Spleen (tissue), 11 donors: ENCODE measurements around the gene CFAP54. TPM values are rescaled to one million over a fixed set of nuclear protein-coding genes. Genes with fewer than 3 reads are reported as not detected.

Experiments used
- DNase-seq: peaks from one replicate; pipeline ENCODE4 v3.0.0-alpha.2; 2020
- H3K27ac ChIP-seq, 8 donors: fragments of 200-600 bp; sonication (generic) in 7 of 8; 1 replicate in 4 of 8; 2 replicates in 4 of 8; pipeline versions ENCODE4 v1.5.0 to v1.8.0; 2016 to 2021; ENCODE audit warnings: inconsistent platforms in 4 of 8, mild to moderate bottlenecking in 4 of 8, moderate library complexity in 1 of 8
- H3K27me3 ChIP-seq, 7 donors: fragments of 200-600 bp; sonication (generic) in 6 of 7; replicated peaks in 1 of 7; 1 replicate in 4 of 7; 2 replicates in 3 of 7; pipeline versions ENCODE4 v1.5.0 to v1.8.0; 2016 to 2021; ENCODE audit warnings: inconsistent platforms in 3 of 7, mild to moderate bottlenecking in 1 of 7
- H3K36me3 ChIP-seq, 6 donors: fragments of 200-600 bp; sonication (generic) in 5 of 6; 1 replicate in 4 of 6; 2 replicates in 2 of 6; pipeline versions ENCODE4 v1.5.0 to v1.8.0; 2016 to 2021; ENCODE audit warnings: inconsistent platforms in 2 of 6
- H3K4me1 ChIP-seq, 6 donors: fragments of 200-600 bp; sonication (generic) in 5 of 6; 1 replicate in 3 of 6; 2 replicates in 3 of 6; pipeline versions ENCODE4 v1.5.0 to v1.8.0; 2016 to 2021; ENCODE audit warnings: inconsistent platforms in 3 of 6
- H3K4me3 ChIP-seq, 8 donors: fragments of 200-600 bp; sonication (generic) in 7 of 8; 1 replicate in 4 of 8; 2 replicates in 4 of 8; pipeline versions ENCODE4 v1.5.0 to v1.8.0; 2016 to 2021; ENCODE audit warnings: inconsistent platforms in 4 of 8, mild to moderate bottlenecking in 4 of 8, moderate library complexity in 2 of 8
- H3K9me3 ChIP-seq, 8 donors: fragments of 200-600 bp; sonication (generic) in 7 of 8; 1 replicate in 4 of 8; 2 replicates in 4 of 8; pipeline versions ENCODE4 v1.5.0 to v1.8.0; 2016 to 2021; ENCODE audit warnings: inconsistent platforms in 4 of 8
- POLR2A ChIP-seq, 3 donors: fragments of 450-650 bp; IDR thresholded peaks; one replicate each; pipeline ENCODE4 v1.5.1; 2017; ENCODE audit warnings: antibody characterized with exemption in 3 of 3, mild to moderate bottlenecking in 1 of 3
- POLR2AphosphoS5 ChIP-seq, 3 donors: sonication (generic); formaldehyde crosslinking; IDR thresholded peaks; one replicate each; pipeline ENCODE4 v1.5.1; 2017; ENCODE audit warnings: antibody characterized with exemption in 3 of 3
- WGBS, 5 donors: extraction: QIAGEN DNeasy Blood & Tissue Kit in 3 of 5; methylation state at CpG; one replicate each; pipeline versions ENCODE4 v1.1.5 to v1.1.7; 2013 to 2018; 5-methylcytosine and 5-hydroxymethylcytosine counted together
- intact Hi-C: fragments of 100-400 bp; cut with DNase I; formaldehyde crosslinking; loops from one replicate; pipeline ENCODE4 v1.15.0; 2023; ENCODE audit warnings: low total_unique reads
- polyA plus RNA-seq, 3 donors: library from polyadenylated mRNA; stranded (reverse); fragments of 200-250 nt; gene quantifications; one replicate each; pipeline ENCODE4 v1.2.1, GENCODE V29; 2013
- total RNA-seq, 7 donors: library from RNA; depleted of rRNA in 3 of 7; stranded (reverse); fragments of >200 nt in 3 of 7; fragmentation: NEBNext Ultra II Directional in 4 of 7; extraction: Animal tissue kit (Norgen Biotek cat#: 25700) in 4 of 7; gene quantifications; one replicate each; pipeline versions ENCODE4 v1.1.0 to v1.2.1, GENCODE V29; 2016 to 2021
- TF ChIP-seq, protein P1 (sequence below), 11 experiments: fragments of 200-600 bp in 7 of 11; fragments of 450-650 bp in 4 of 11; sonication (generic) in 4 of 11; IDR thresholded peaks in 8 of 11; conservative IDR thresholded peaks in 3 of 11; 1 replicate in 7 of 11; 2 replicates in 4 of 11; pipeline versions ENCODE4 v1.4.0 to v1.8.0; 2016 to 2021; ENCODE audit warnings: antibody characterized with exemption in 11 of 11, inconsistent platforms in 4 of 11, mild to moderate bottlenecking in 1 of 11
- donor health status: healthy with polysubstance abuse.
- donor health status: DM: no; HTN: no; CAD: no; lungs with moderate emphysema.
- donor health status: DM: no; HTN: no; CAD: no.
- donor health status: Bipolar disorder and iron deficiency.
- donor health status: healthy.
- donor health status: DM: no; HTN: no; CAD: no.
- donor health status: DM: yes; HTN: yes; CAD: no.

CFAP54 gene
- total and polyA plus RNA-seq, 10 donors, result 0.09 to 3.6 (median 2.1) TPM

DNA sequence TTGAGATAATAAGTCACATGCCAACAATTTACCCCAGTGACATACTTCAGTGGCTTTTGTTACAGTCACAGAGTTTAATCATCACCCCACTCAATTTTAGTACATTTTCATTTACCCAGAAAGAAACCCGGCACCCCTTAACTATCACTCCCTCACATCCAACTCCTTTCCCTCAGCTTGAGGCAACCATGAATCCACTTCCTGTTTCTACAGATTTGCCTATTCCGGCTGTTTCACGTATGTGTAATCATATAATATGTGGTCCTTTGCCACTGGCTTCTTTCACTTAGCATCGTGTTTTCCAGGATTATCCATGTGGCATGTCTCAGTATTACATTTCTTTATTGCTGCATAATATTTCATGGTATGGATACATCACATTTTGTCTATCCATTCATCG, 147.5 kb downstream of the CFAP54 start:
- WGBS, 5 donors, result 81 to 90% (median 87%) methylated on average over 5 of the region's 5 CpGs
- peaks cover 0 to 11% (median 0%) of the 10 kb centered on the region in 7 donors for H3K27me3 ChIP-seq
- H3K9me3 ChIP-seq, result peaks cover 0 to 5% (median 0%) of the 10 kb centered on the region in 8 donors
- TF ChIP-seq POLR2AphosphoS5 (IDR thresholded peaks at IDR 0.05), result no peak
- TF ChIP-seq POLR2A (IDR thresholded peaks at IDR 0.05), result no peak
- TF ChIP-seq, protein P1, sequence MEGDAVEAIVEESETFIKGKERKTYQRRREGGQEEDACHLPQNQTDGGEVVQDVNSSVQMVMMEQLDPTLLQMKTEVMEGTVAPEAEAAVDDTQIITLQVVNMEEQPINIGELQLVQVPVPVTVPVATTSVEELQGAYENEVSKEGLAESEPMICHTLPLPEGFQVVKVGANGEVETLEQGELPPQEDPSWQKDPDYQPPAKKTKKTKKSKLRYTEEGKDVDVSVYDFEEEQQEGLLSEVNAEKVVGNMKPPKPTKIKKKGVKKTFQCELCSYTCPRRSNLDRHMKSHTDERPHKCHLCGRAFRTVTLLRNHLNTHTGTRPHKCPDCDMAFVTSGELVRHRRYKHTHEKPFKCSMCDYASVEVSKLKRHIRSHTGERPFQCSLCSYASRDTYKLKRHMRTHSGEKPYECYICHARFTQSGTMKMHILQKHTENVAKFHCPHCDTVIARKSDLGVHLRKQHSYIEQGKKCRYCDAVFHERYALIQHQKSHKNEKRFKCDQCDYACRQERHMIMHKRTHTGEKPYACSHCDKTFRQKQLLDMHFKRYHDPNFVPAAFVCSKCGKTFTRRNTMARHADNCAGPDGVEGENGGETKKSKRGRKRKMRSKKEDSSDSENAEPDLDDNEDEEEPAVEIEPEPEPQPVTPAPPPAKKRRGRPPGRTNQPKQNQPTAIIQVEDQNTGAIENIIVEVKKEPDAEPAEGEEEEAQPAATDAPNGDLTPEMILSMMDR (IDR thresholded peaks at IDR 0.05 in 8 of 11, conservative IDR thresholded peaks at IDR 0.05 in 3 of 11), result no peak
- intact Hi-C loops, result no loop called here
- no peaks in the 10 kb centered on the region for H3K4me1 ChIP-seq
- no peak overlapping the region for H3K27ac ChIP-seq
- DNase-seq, result no peak
- no peak overlapping the region for H3K4me3 ChIP-seq
- H3K36me3 ChIP-seq, result no peaks in the 10 kb centered on the region

DNA sequence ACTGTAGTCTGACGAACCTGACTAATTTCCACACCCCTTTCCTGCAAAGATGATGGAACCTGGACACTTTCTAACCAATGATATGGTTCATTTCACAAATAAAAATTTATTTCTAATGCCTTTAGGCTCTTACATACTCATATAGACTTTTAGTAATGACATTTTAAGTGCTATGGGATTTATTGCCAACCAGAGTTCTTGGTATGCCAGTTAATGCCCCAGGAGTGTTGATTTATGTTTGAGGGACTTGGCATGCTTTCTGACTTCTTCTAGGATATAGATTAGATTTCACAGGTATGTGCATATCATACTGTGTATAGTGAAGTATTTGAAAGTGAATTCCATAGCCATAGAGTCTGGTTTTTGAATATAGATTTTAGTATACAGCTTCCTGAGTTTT, 159.5 kb downstream of the CFAP54 start:
- Histone ChIP-seq H3K27ac (no peak overlapping the region), H3K4me1 (no peaks in the 10 kb centered on the region), H3K4me3 (no peak overlapping the region), H3K27me3 (no peaks in the 10 kb centered on the region), H3K36me3 (no peaks in the 10 kb centered on the region), H3K9me3 (peaks cover 0 to 12% (median 9%) of the 10 kb centered on the region in 8 donors)
- no peak for DNase-seq
- 51 to 71% (median 69%) methylated on average over 1 of the region's 1 CpG for WGBS, 5 donors
- no peak for TF ChIP-seq POLR2AphosphoS5 (IDR thresholded peaks at IDR 0.05)
- TF ChIP-seq, protein P1 (IDR thresholded peaks at IDR 0.05 in 8 of 11, conservative IDR thresholded peaks at IDR 0.05 in 3 of 11), result no peak
- no peak for TF ChIP-seq POLR2A (IDR thresholded peaks at IDR 0.05)
- intact Hi-C loops, result no loop called here

DNA sequence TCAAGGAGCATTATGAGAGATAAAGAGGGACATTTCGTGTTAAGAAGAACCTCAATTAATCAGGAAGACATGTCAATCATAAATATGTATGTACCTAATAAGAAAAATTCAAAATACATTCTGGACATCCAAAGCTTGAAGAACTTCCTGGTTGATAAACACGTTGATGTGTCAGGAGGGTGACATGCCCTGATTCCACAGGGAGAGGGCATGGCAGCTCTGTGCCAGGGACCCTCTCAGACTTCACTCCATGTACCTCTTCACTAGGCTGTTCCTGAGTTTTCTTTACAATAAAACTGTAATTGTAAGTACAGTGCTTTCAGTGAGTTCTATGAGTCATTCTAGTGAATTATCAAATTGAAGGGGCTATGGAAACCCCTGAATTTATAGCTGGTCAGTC, 163.5 kb downstream of the CFAP54 start:
- no peaks in the 10 kb centered on the region for H3K36me3 ChIP-seq
- no peaks in the 10 kb centered on the region for H3K27me3 ChIP-seq
- H3K4me3 ChIP-seq, result no peak overlapping the region
- no peaks in the 10 kb centered on the region for H3K9me3 ChIP-seq
- no peak overlapping the region for H3K27ac ChIP-seq
- 43 to 64% (median 48%) methylated on average over 2 of the region's 2 CpGs for WGBS, 5 donors
- intact Hi-C loops, result no loop called here
- DNase-seq, result no peak
- TF ChIP-seq POLR2AphosphoS5 (IDR thresholded peaks at IDR 0.05) (no peak), POLR2A (IDR thresholded peaks at IDR 0.05) (no peak)
- TF ChIP-seq, protein P1 (IDR thresholded peaks at IDR 0.05 in 8 of 11, conservative IDR thresholded peaks at IDR 0.05 in 3 of 11), result no peak
- H3K4me1 ChIP-seq, result no peaks in the 10 kb centered on the region

DNA sequence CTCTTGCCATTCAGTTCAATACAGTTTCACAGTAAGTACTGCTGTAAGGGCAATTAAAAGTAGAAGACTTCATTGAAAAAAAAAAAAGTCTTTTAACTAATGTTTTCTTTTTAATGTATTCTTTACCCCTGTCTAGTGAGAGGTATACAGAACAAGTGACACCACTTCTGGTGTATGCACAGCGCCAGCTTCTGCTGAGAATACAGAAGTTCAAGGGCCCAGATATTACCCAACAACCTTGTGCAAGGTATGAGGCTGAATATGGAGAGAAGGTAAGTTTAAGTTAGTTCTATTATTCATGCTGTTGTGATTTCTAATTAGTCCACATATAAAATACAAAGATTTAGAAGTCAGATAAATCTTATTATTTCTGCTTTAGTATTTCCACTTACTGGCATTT, 168.7 kb downstream of the CFAP54 start:
- Histone ChIP-seq H3K27me3 (no peaks in the 10 kb centered on the region), H3K4me1 (no peaks in the 10 kb centered on the region), H3K36me3 (no peaks in the 10 kb centered on the region), H3K4me3 (no peak overlapping the region), H3K27ac (no peak overlapping the region), H3K9me3 (no peaks in the 10 kb centered on the region)
- no peak for DNase-seq
- 71 to 90% (median 78%) methylated on average over 1 of the region's 1 CpG for WGBS, 5 donors
- TF ChIP-seq POLR2AphosphoS5 (IDR thresholded peaks at IDR 0.05) (no peak), POLR2A (IDR thresholded peaks at IDR 0.05) (no peak)
- TF ChIP-seq, protein P1 (IDR thresholded peaks at IDR 0.05 in 8 of 11, conservative IDR thresholded peaks at IDR 0.05 in 3 of 11), result no peak
- intact Hi-C loops, result no loop called here
